Epithelial cell of prostate (primary cell): ENCODE results near the gene NIPAL3.

Experiments
- DNase-seq: peaks from one replicate; pipeline ENCODE4 v3.0.0-alpha.2; 2011; ENCODE audit warnings: low read depth, low spot score
- H3K27ac ChIP-seq: fragments of 450-650 bp; 2 replicates; pipeline ENCODE4 v1.5.1; 2017; ENCODE audit warnings: mild to moderate bottlenecking

NIPAL3 gene

DNA sequence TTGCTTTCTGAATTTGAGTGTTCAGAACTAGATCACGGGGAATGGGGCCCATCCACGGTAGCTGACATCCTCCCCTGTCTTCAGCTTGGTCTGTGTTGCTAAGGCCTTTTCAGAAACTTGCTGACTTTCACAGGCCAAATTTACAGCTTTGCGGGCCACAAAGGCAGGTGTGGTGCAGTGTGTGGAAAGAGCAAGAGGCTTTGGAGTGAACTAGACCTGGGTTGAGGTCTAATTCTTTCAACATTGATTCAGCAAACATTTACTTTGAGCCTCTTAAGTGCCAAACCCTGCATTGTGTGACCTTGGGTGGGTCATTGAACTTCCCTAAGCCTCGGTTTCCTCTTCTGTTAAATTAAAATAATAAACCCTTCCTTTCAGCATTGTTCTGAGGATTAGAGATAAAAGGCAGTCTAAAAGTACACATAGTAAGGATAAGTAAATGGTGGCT, 26.3 kb upstream of the NIPAL3 start:
- peak overlapping the region; percentile 14 for H3K27ac ChIP-seq

GRCh38 chr1:24390924-24391782, 24.4 kb upstream of the NIPAL3 start:
- DNase-seq = no peak
- H3K27ac ChIP-seq = peak overlapping the region; percentile 82

More for the DNA sequence above, 26.3 kb upstream of the NIPAL3 start:
- DNase-seq = no peak

- no peak for DNase-seq
- peak overlapping the region; percentile 82 for H3K27ac ChIP-seq
Observed at GRCh38 chr1:24391882-24392603, 23.6 kb upstream of the NIPAL3 start.

GRCh38 chr1:24392604-24392946, 23.0 kb upstream of the NIPAL3 start:
- H3K27ac ChIP-seq = peak overlapping the region; percentile 82
- no peak for DNase-seq

- DNase-seq = no peak
- peak overlapping the region; percentile 82 for H3K27ac ChIP-seq
Observed at GRCh38 chr1:24392982-24393650, 22.5 kb upstream of the NIPAL3 start.

DNA sequence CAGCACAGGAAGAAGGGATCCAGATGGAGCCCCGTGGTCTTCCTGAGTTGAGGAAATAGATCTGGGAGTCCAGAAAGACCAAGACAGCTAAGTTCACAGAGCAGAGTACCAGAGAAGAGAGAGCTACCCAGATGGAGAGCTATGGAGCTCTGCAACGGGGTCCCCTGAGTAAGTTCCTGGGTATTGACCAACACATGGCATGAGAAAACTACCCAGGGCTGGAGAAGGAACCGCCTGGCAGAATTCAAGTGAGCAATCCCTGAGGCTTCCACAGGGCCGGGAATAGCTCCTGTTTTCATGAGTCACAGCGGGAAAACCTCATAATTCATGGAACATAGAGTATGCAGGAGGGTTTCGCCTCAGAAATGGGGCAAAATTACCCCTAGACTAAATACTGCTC, 21.7 kb upstream of the NIPAL3 start:
- H3K27ac ChIP-seq = peak overlapping the region; percentile 82
- no peak for DNase-seq

DNA sequence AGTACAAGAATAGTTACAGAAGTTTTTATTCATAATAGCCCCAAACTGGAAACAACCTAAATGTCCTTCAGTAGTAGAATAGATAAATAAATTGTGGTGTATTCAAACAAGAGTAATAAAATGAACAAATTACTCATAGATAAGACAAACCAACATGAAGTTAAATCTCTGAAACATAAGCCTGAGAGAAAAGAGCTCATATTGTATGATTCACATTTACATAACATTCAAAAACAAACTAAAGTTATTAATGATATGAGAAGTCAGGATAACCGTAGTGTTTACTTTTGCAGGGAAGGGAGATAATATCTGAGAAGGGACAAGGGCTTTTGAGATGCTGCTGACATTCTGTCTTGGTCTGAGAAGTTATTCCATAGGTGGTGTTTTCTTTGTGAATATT, 15.5 kb upstream of the NIPAL3 start:
- DNase-seq = no peak

GRCh38 chr1:24403806-24404205, 11.8 kb upstream of the NIPAL3 start:
- no peak for DNase-seq
- H3K27ac ChIP-seq = no peak overlapping the region

More for the DNA sequence above, 15.5 kb upstream of the NIPAL3 start:
- no peak overlapping the region for H3K27ac ChIP-seq

DNA sequence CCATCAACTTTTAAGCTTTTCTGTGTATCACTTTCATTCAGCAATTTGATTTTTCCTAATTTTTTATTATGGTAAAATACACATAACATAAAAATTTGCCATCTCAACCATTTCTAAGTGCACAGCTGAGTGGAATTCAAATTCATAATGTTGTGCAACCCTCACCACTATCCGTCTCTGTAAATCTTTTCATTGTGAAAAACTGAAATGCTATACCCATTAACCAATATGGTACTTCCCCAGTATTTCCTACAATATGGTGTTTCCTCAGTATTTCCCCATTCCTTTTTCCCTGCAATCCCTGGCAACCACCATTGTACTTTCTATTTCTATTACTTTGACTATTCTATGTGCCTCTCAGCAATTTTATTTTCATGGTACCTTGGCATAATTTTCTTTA, 8.8 kb upstream of the NIPAL3 start:
- H3K27ac ChIP-seq = no peak overlapping the region
- DNase-seq = no peak

GRCh38 chr1:24409535-24409934, 6.1 kb upstream of the NIPAL3 start:
- DNase-seq = peak; percentile 78
- H3K27ac ChIP-seq = peak overlapping the region; percentile 85

GRCh38 chr1:24410750-24411149, 4.9 kb upstream of the NIPAL3 start:
- H3K27ac ChIP-seq = peak overlapping the region; percentile 85
- no peak for DNase-seq

DNA sequence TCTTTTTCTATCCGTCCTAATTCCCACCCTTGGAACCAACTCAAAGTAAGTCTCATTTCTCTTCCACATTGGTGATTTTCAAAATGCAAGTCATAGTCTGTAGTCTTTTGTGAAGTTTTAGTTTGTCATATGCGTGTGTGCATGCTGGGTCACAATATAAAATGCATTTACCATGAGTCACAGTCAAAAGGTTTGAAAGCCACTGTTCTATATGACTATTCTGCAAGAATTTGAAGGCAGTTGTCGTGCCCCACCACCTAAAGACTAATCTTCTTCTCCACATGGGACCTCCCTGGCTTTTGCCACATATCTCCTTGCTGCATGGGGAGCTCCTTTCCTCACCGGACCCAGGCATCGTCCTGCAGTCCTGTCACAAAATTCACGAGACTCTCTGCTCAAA, 3.6 kb upstream of the NIPAL3 start:
- peak overlapping the region; percentile 85 for H3K27ac ChIP-seq
- no peak for DNase-seq

- DNase-seq = no peak
- peak overlapping the region; percentile 85 for H3K27ac ChIP-seq
Observed at GRCh38 chr1:24412408-24412807, 3.2 kb upstream of the NIPAL3 start.

GRCh38 chr1:24413350-24414163, 2.0 kb upstream of the NIPAL3 start, which contains the start of gene STPG1:
TSS of gene STPG1 (minus strand) at chr1:24413782. CDS start at chr1:24401388, 12,394 bp downstream.
- peak within 1 kb of the TSS; percentile 85 for H3K27ac ChIP-seq
- no peak for DNase-seq

- DNase-seq = no peak
- H3K27ac ChIP-seq = peak overlapping the region; percentile 98
Observed at GRCh38 chr1:24414775-24415333, 748 bp upstream of the NIPAL3 start.

DNA sequence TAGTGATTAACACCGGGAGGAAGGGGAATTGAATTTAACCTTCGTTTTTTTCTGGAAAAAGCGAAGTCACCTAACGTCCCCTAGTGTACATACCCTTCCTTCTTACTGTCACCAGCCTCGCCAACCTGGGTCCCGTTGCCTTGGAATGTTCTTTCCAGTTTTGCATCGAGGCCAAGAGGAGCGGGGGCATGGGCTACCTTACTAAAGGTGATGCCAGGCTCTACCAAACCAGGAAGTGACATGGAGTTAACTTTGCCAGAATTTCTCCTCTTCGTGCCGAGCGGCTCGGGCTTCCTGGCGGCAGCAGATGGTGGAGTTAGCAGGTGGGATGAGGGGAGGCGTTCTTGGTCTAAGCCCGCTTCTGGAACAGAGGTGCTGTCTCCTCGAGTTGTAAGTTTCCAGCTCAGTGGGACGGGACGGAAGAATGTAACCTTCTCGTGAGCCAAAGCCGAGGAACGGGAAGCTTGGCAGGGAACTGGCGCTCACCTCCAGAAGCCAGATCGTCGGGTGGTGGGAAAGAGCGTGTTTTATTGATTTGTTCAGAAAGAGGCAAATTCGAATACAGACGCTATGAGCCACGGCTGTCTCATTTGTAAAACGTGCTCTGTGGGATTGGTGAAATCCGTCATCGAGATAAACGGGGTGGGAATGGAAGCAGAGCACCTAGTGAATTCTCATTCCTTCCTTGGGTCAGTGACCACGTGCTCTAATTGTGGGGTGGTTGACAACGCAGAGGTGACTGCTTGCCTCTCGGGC, 486 bp downstream of the NIPAL3 start:
- no peak for DNase-seq
- peak overlapping the region; percentile 98 for H3K27ac ChIP-seq

GRCh38 chr1:24416666-24417391, 1.2 kb downstream of the NIPAL3 start:
- peak; percentile 93 for DNase-seq
- H3K27ac ChIP-seq = peak overlapping the region; percentile 98

DNA sequence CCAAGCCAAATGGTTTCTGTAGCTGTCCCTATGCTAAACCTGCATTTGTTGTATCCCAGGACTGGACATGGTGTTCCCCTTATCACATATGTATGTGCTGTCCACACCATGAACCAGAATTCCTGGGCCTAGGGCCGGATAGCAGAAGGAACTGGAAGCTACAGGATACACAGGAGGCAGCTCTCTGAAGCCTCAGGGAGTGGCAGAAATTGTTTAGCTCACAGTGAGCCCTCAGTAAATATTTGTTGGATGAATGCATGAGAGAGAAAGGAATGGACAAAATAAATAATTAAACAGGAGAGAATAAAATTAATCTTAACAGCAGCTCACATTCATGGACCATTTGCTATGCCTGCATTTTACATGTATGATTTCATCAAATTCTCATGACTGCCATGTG, 2.1 kb downstream of the NIPAL3 start:
- DNase-seq = no peak
- H3K27ac ChIP-seq = peak overlapping the region; percentile 98
